Measurements from ENCODE around the gene GRPEL1. TPM values are rescaled to one million over a fixed set of nuclear protein-coding genes. Genes with fewer than 3 reads are reported as not detected.

Gene GRPEL1
- total and polyA plus RNA-seq, 2 of the 13 experiments (the other 11 are each of a cell fraction or from before 2014, with no cell fraction given): 32.3 to 141 TPM

DNA sequence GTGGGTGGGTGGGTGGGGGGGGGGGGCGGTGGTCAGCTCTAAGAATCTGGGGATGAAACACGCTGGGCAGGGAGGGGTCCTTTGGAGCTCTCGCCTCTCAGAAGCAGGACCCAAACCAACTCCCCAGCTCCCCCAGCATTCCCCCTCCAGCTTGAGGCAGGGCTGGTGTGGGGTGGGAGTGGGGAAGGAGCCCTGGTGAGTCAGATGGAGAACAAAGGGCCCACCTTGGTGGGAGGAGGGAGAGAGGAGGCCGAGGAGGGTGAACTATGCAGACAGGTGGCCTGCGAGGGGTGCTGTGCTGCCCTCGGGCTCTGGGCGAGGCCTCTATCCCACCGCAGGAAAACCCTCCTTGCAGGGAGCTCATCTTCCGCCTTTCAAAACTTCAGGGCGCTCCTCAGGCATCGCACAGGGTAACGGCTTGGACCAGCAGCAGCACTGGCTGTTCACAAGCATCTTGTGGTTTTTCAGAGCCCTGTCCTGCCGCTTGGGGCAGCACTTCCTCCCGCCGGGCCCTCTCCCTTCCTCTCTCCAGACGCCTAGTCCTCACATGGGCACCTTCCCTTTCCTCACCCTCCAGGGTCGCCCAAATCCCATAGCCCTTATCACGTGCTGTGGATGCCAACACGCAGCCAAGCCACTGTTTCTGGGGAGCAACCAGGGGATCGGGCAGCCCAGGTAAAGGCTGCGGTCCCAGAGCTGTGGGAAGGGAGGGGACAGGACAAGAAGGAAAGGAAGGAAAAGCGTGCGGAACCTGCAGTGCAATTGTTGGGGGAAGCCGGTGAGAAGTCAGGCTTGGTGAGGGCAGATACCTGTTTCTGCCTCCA lies 34.0 kb upstream of the GRPEL1 start (continued):
- TF ChIP-seq AGO2 (optimal IDR thresholded peaks at IDR 0.05; ENCODE audit: low read depth, low read length): no peak
- TF ChIP-seq, protein P1, sequence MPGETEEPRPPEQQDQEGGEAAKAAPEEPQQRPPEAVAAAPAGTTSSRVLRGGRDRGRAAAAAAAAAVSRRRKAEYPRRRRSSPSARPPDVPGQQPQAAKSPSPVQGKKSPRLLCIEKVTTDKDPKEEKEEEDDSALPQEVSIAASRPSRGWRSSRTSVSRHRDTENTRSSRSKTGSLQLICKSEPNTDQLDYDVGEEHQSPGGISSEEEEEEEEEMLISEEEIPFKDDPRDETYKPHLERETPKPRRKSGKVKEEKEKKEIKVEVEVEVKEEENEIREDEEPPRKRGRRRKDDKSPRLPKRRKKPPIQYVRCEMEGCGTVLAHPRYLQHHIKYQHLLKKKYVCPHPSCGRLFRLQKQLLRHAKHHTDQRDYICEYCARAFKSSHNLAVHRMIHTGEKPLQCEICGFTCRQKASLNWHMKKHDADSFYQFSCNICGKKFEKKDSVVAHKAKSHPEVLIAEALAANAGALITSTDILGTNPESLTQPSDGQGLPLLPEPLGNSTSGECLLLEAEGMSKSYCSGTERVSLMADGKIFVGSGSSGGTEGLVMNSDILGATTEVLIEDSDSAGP (CRISPR knock-in tag; IDR thresholded peaks at IDR 0.05; ENCODE audit: borderline replicate concordance): peak; percentile 57; the same call in 1 of the 2 replicates
- no peak for TF ChIP-seq HNRNPH1 (optimal IDR thresholded peaks at IDR 0.05; ENCODE audit: low read depth, low read length)
- TF ChIP-seq, protein P2, sequence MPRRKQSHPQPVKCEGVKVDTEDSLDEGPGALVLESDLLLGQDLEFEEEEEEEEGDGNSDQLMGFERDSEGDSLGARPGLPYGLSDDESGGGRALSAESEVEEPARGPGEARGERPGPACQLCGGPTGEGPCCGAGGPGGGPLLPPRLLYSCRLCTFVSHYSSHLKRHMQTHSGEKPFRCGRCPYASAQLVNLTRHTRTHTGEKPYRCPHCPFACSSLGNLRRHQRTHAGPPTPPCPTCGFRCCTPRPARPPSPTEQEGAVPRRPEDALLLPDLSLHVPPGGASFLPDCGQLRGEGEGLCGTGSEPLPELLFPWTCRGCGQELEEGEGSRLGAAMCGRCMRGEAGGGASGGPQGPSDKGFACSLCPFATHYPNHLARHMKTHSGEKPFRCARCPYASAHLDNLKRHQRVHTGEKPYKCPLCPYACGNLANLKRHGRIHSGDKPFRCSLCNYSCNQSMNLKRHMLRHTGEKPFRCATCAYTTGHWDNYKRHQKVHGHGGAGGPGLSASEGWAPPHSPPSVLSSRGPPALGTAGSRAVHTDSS (CRISPR knock-in tag; conservative IDR thresholded peaks at IDR 0.05): 0 out of 2 replicates have a peak, but pooled peaks have one; percentile 66
- TF ChIP-seq, protein P3, sequence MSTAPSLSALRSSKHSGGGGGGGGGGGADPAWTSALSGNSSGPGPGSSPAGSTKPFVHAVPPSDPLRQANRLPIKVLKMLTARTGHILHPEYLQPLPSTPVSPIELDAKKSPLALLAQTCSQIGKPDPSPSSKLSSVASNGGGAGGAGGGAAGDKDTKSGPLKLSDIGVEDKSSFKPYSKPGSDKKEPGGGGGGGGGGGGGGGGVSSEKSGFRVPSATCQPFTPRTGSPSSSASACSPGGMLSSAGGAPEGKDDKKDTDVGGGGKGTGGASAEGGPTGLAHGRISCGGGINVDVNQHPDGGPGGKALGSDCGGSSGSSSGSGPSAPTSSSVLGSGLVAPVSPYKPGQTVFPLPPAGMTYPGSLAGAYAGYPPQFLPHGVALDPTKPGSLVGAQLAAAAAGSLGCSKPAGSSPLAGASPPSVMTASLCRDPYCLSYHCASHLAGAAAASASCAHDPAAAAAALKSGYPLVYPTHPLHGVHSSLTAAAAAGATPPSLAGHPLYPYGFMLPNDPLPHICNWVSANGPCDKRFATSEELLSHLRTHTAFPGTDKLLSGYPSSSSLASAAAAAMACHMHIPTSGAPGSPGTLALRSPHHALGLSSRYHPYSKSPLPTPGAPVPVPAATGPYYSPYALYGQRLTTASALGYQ (CRISPR knock-in tag; IDR thresholded peaks at IDR 0.05): peak; percentile 47; the same call in 1 of the 2 replicates
- TF ChIP-seq, protein P4, sequence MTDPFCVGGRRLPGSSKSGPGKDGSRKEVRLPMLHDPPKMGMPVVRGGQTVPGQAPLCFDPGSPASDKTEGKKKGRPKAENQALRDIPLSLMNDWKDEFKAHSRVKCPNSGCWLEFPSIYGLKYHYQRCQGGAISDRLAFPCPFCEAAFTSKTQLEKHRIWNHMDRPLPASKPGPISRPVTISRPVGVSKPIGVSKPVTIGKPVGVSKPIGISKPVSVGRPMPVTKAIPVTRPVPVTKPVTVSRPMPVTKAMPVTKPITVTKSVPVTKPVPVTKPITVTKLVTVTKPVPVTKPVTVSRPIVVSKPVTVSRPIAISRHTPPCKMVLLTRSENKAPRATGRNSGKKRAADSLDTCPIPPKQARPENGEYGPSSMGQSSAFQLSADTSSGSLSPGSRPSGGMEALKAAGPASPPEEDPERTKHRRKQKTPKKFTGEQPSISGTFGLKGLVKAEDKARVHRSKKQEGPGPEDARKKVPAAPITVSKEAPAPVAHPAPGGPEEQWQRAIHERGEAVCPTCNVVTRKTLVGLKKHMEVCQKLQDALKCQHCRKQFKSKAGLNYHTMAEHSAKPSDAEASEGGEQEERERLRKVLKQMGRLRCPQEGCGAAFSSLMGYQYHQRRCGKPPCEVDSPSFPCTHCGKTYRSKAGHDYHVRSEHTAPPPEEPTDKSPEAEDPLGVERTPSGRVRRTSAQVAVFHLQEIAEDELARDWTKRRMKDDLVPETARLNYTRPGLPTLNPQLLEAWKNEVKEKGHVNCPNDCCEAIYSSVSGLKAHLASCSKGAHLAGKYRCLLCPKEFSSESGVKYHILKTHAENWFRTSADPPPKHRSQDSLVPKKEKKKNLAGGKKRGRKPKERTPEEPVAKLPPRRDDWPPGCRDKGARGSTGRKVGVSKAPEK (CRISPR knock-in tag; IDR thresholded peaks at IDR 0.05; ENCODE audit: borderline replicate concordance): no peak
- no peak for TF ChIP-seq ZNF33B (CRISPR knock-in tag; IDR thresholded peaks at IDR 0.05)
- no peak for TF ChIP-seq TBL1XR1 (IDR thresholded peaks at IDR 0.05; ENCODE audit: borderline replicate concordance, low read length, partially characterized antibody)
- TF ChIP-seq ZNF709 (CRISPR knock-in tag; IDR thresholded peaks at IDR 0.05): no peak
- TF ChIP-seq FOXM1 (CRISPR knock-in tag; IDR thresholded peaks at IDR 0.05): 0 out of 2 replicates have a peak, but pooled peaks have one; percentile 46
- 0 out of 2 replicates have a peak, but pooled peaks have one; percentile 35 for TF ChIP-seq TGIF2 (CRISPR knock-in tag; IDR thresholded peaks at IDR 0.05)
- peak; percentile 97 for TF ChIP-seq KDM2A (CRISPR knock-in tag; IDR thresholded peaks at IDR 0.05; ENCODE audit: borderline replicate concordance, low read depth)
- no peak for TF ChIP-seq ZNF713 (CRISPR knock-in tag; IDR thresholded peaks at IDR 0.05)
- 0 out of 2 replicates have a peak, but pooled peaks have one; percentile 12 for TF ChIP-seq RXRB (CRISPR knock-in tag; IDR thresholded peaks at IDR 0.05; ENCODE audit: borderline replicate concordance)
- 0 out of 2 replicates have a peak, but pooled peaks have one; percentile 24 for TF ChIP-seq BRCA1 (CRISPR knock-in tag; IDR thresholded peaks at IDR 0.05)
- no peak for TF ChIP-seq TBP (CRISPR knock-in tag; IDR thresholded peaks at IDR 0.05)
- TF ChIP-seq, protein P5, sequence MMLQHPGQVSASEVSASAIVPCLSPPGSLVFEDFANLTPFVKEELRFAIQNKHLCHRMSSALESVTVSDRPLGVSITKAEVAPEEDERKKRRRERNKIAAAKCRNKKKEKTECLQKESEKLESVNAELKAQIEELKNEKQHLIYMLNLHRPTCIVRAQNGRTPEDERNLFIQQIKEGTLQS (CRISPR knock-in tag; IDR thresholded peaks at IDR 0.05): no peak
- 0 out of 2 replicates have a peak, but pooled peaks have one; percentile 24 for TF ChIP-seq MXD4 (CRISPR knock-in tag; IDR thresholded peaks at IDR 0.05)
- TF ChIP-seq RNF2 (conservative IDR thresholded peaks at IDR 0.05; ENCODE audit: low read depth): peak; percentile 42; the same call in 1 of the 2 replicates
- TF ChIP-seq ZNF264 (CRISPR knock-in tag; IDR thresholded peaks at IDR 0.05): no peak

Data from HepG2 (cell line).